ENCODE data around the gene SMAD3. TPM values are rescaled to one million over a fixed set of nuclear protein-coding genes. Genes with fewer than 3 reads are reported as not detected.

SMAD3 gene
- total RNA-seq, 1 experiment from 2014 or later, result 54.8 TPM

DNA sequence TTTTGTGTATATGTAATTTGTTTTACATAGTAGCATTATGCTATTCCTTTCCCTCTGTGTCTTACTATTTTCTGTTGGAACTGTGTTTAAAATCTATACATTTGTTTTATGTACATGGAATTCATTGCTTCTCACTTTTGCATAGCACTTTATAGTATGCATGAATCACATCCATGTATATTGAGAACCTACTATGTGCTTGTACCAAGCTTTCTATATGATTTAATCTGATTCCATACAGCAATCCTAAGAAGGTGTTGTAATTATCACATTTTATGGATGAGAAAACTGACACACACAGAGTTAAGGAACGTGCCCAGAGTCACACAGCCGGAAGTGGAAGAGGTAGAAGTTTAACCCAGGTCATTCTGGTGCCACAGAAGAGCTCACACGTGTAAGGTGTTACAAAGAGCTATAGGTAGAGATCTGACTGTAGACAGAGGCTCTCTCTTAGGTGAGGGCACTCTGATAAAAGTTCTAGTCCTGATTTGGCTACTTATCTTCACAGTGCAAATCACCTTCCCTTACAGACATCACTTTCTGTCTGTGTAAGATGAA is 3.5 kb upstream of the SMAD3 start:
- Mint-ChIP-seq H3K4me3 (ENCODE audit: unreplicated experiment) (peak overlapping the region; percentile 96), H3K27me3 (ENCODE audit: insufficient read depth, unreplicated experiment) (no peaks in the 10 kb centered on the region), H3K9me3 (ENCODE audit: unreplicated experiment) (no peaks in the 10 kb centered on the region), H3K36me3 (ENCODE audit: insufficient read depth, unreplicated experiment) (peaks cover 13% of the 10 kb centered on the region), H3K4me1 (ENCODE audit: low read depth, unreplicated experiment) (peaks cover 38% of the 10 kb centered on the region), H3K27ac (ENCODE audit: unreplicated experiment) (peak overlapping the region; percentile 91)
- DNase-seq, result no peak
- POLR2A ChIA-PET, result interaction anchor here (0.5 to 1.5 kb wide), 2 partner anchors 12 to 89 kb away, joined by 4 to 5 read pairs; no protein-coding TSS in a partner anchor
- Histone ChIP-seq H3K27me3 (replicated peaks; ENCODE audit: control insufficient read depth, insufficient read depth, low read length) (no peaks in the 10 kb centered on the region), H3K4me1 (peaks cover 35% of the 10 kb centered on the region), H3K4me3 (ENCODE audit: low read depth, low read length) (no peak overlapping the region), H3K9me3 (no peaks in the 10 kb centered on the region), H3K36me3 (ENCODE audit: control insufficient read depth, insufficient read depth, low read length) (no peaks in the 10 kb centered on the region)
- TF ChIP-seq CTCF (IDR thresholded peaks at IDR 0.05; ENCODE audit: insufficient read depth in 1 of 2, low read depth in 1 of 2, low read length in 1 of 2, severe bottlenecking in 1 of 2, unreplicated experiment in 1 of 2), result no peak
- CTCF ChIA-PET, result interaction anchor here (0.6 to 1.7 kb wide), 8 partner anchors 12 to 592 kb away, joined by 3 to 6 read pairs (median 4); no protein-coding TSS in a partner anchor
- no TSS peak for BruUV-seq (replicated peaks)
- intact Hi-C loops (cut with micrococcal nuclease; ENCODE audit: unreplicated experiment), result loop anchor here (1.0 to 5.0 kb wide), 4 partner anchors 13 to 240 kb away; no protein-coding TSS in a partner anchor

GRCh38 chr15:67062369-67062985 is 2.9 kb upstream of the SMAD3 start:
- ChIA-PET POLR2A (interaction anchor here (1.5 kb wide), 1 partner anchor 13 kb away, joined by 5 read pairs; no protein-coding TSS in a partner anchor), CTCF (interaction anchor here (0.6 to 2.3 kb wide), 8 partner anchors 13 to 593 kb away, joined by 3 to 9 read pairs (median 4); no protein-coding TSS in a partner anchor)
- peak overlapping the region; percentile 91 for H3K27ac Mint-ChIP-seq (ENCODE audit: unreplicated experiment)
- Histone ChIP-seq H3K9me3 (no peaks in the 10 kb centered on the region), H3K36me3 (ENCODE audit: control insufficient read depth, insufficient read depth, low read length) (no peaks in the 10 kb centered on the region), H3K4me1 (peaks cover 35% of the 10 kb centered on the region), H3K27me3 (replicated peaks; ENCODE audit: control insufficient read depth, insufficient read depth, low read length) (no peaks in the 10 kb centered on the region), H3K4me3 (ENCODE audit: low read depth, low read length) (no peak overlapping the region)
- TF ChIP-seq CTCF (IDR thresholded peaks at IDR 0.05; ENCODE audit: insufficient read depth in 1 of 2, low read depth in 1 of 2, low read length in 1 of 2, severe bottlenecking in 1 of 2, unreplicated experiment in 1 of 2), result no peak
- H3K36me3 Mint-ChIP-seq (ENCODE audit: insufficient read depth, unreplicated experiment), result peaks cover 13% of the 10 kb centered on the region
- H3K9me3 Mint-ChIP-seq (ENCODE audit: unreplicated experiment), result no peaks in the 10 kb centered on the region
- peak in 1 of 2 experiments; percentile 53 for DNase-seq
- intact Hi-C loops (cut with micrococcal nuclease; ENCODE audit: unreplicated experiment), result loop anchor here (1.0 to 5.0 kb wide), 4 partner anchors 13 to 240 kb away; no protein-coding TSS in a partner anchor
- peaks cover 44% of the 10 kb centered on the region for H3K4me1 Mint-ChIP-seq (ENCODE audit: low read depth, unreplicated experiment)
- BruUV-seq (replicated peaks), result no TSS peak
- peak overlapping the region; percentile 96 for H3K4me3 Mint-ChIP-seq (ENCODE audit: unreplicated experiment)
- H3K27me3 Mint-ChIP-seq (ENCODE audit: insufficient read depth, unreplicated experiment), result no peaks in the 10 kb centered on the region
